ENCODE results near the gene BPIFA1. TPM values are rescaled to one million over a fixed set of nuclear protein-coding genes. Genes with fewer than 3 reads are reported as not detected.

The BPIFA1 gene
- total RNA-seq, 2 donors from 2014 or later: not detected

GRCh38 chr20:33210371-33210770, 25.4 kb upstream of the BPIFA1 start:
- Histone ChIP-seq H3K27me3 (replicated peaks; ENCODE audit: insufficient read depth) (no peaks in the 10 kb centered on the region), H3K27ac (no peak overlapping the region), H3K4me1 (replicated peaks) (no peaks in the 10 kb centered on the region), H3K36me3 (no peaks in the 10 kb centered on the region), H3K9me3 (no peaks in the 10 kb centered on the region), H3K4me3 (no peak overlapping the region)
- 62% methylated on average over 1 of the region's 1 CpG for WGBS
- TF ChIP-seq POLR2A (IDR thresholded peaks at IDR 0.05) (no peak), CTCF (IDR thresholded peaks at IDR 0.05) (no peak), POLR2AphosphoS5 (IDR thresholded peaks at IDR 0.05) (no peak)
- intact Hi-C loops (cut with DNase I): no loop called here
- DNase-seq (ENCODE audit: low spot score): no peak

DNA sequence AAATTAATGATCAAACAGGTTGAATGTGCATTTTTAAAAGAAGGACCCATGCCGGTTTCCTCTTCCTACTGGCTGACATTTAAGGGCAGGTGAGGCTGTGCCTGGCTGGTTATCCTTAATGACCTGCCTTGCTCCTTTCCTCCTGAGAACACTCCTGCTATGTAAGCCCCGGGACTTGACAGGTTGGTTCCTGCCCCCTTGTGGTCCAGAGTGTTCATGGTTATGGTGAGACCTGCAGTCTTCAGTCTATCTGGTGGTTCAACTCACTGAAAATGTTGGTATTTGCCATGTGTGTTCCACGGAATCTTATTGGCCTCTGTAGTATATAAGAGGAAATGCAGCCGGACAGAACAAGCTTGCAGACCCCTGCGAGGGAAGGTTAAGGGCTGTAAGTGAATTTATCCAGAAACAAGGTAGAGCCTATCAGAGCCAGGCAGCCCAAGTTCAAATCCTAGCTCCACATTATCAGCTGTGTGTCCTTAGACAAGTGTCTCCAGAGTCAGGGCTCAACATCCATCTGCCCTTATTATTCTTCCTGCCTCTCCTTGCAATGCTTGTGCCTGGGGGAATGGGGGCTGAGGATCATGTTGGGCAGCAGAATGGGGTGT, 23.9 kb upstream of the BPIFA1 start:
- no peaks in the 10 kb centered on the region for H3K27me3 ChIP-seq (replicated peaks; ENCODE audit: insufficient read depth)
- no peaks in the 10 kb centered on the region for H3K9me3 ChIP-seq
- TF ChIP-seq CTCF (IDR thresholded peaks at IDR 0.05) (peak in 3 of 4 experiments; percentile 34 to 48 (median 37)), POLR2AphosphoS5 (IDR thresholded peaks at IDR 0.05) (no peak), POLR2A (IDR thresholded peaks at IDR 0.05) (no peak)
- H3K27ac ChIP-seq: no peak overlapping the region
- 21% methylated on average over 5 of the region's 5 CpGs for WGBS
- H3K36me3 ChIP-seq: no peaks in the 10 kb centered on the region
- H3K4me1 ChIP-seq (replicated peaks): no peaks in the 10 kb centered on the region
- intact Hi-C loops (cut with DNase I): no loop called here
- no peak overlapping the region for H3K4me3 ChIP-seq
- peak; percentile 55 for DNase-seq (ENCODE audit: low spot score)

- WGBS: 68% methylated on average over 2 of the region's 2 CpGs
- Histone ChIP-seq H3K27ac (no peak within 1 kb of the TSS), H3K9me3 (no peaks in the 10 kb centered on the region), H3K36me3 (no peaks in the 10 kb centered on the region), H3K4me3 (no peak within 1 kb of the TSS), H3K27me3 (replicated peaks; ENCODE audit: insufficient read depth) (no peaks in the 10 kb centered on the region), H3K4me1 (replicated peaks) (no peaks in the 10 kb centered on the region)
- intact Hi-C loops (cut with DNase I): no loop called here
- no peak for DNase-seq (ENCODE audit: low spot score)
- no peak for TF ChIP-seq CTCF (IDR thresholded peaks at IDR 0.05)
- TF ChIP-seq POLR2A (IDR thresholded peaks at IDR 0.05): no peak
- no peak for TF ChIP-seq POLR2AphosphoS5 (IDR thresholded peaks at IDR 0.05)
Measured at GRCh38 chr20:33217052-33217451, 18.7 kb upstream of the BPIFA1 start, which contains the start of gene BPIFA3. BPIFA3 (plus strand) TSS chr20:33217352; CDS start chr20:33217537, 185 bp downstream.

DNA sequence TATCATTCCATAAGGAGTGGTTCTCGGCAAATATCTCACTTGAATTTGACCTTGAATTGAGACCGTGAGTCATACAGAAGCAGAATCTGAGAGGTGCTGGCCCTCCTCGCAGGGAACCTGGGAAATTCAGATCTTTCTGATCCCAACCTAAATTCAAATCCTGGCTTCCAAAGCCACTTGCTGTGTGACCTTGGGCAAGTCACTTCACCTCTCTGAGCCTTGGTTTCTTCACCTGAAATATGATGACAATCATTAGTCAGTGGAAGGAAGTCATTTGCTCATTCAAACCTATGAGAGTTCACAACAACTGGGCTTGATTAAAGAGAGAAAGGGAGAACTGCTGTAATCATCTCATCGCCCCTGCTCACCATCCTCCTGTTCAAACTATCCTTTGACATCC, 11.4 kb upstream of the BPIFA1 start:
- DNase-seq (ENCODE audit: low spot score): no peak
- no peak overlapping the region for H3K4me3 ChIP-seq
- no peaks in the 10 kb centered on the region for H3K27me3 ChIP-seq (replicated peaks; ENCODE audit: insufficient read depth)
- intact Hi-C loops (cut with DNase I): no loop called here
- no peaks in the 10 kb centered on the region for H3K36me3 ChIP-seq
- WGBS: 86% methylated on average over 4 of the region's 4 CpGs
- no peaks in the 10 kb centered on the region for H3K9me3 ChIP-seq
- TF ChIP-seq CTCF (IDR thresholded peaks at IDR 0.05): no peak
- TF ChIP-seq POLR2AphosphoS5 (IDR thresholded peaks at IDR 0.05): no peak
- TF ChIP-seq POLR2A (IDR thresholded peaks at IDR 0.05): no peak
- H3K4me1 ChIP-seq (replicated peaks): no peaks in the 10 kb centered on the region
- H3K27ac ChIP-seq: no peak overlapping the region

DNA sequence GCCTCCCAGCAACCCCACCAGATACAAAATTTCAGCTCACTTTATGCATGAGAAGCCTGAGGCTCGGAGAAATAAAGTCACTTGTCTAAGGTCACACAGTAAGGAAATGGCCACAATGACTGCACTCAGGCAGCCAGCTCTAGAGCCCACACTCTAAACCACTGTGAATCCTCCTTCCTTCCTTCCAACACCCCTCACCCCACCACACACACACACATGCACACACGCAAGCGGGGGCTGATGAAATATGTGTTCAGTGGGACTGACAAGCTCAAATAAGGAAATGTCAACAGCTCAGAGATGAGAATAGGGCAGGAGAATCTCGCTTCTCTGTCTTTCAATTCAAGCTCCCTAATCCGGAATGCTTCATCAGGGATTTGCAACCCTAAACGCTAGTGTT, 6.0 kb upstream of the BPIFA1 start:
- Histone ChIP-seq H3K27me3 (replicated peaks; ENCODE audit: insufficient read depth) (no peaks in the 10 kb centered on the region), H3K27ac (no peak overlapping the region), H3K4me3 (no peak overlapping the region), H3K4me1 (replicated peaks) (no peaks in the 10 kb centered on the region), H3K9me3 (no peaks in the 10 kb centered on the region), H3K36me3 (no peaks in the 10 kb centered on the region)
- intact Hi-C loops (cut with DNase I): no loop called here
- 50% methylated on average over 6 of the region's 6 CpGs for WGBS
- no peak for DNase-seq (ENCODE audit: low spot score)
- TF ChIP-seq POLR2AphosphoS5 (IDR thresholded peaks at IDR 0.05) (no peak), CTCF (IDR thresholded peaks at IDR 0.05) (no peak), POLR2A (IDR thresholded peaks at IDR 0.05) (no peak)
